HG03520 (cell line): ENCODE results near the gene PIGL.
"Not testable (repeated sequence)": the region's sequence is repeated elsewhere in the genome, so short reads cannot be mapped to it uniquely, and the experiment has no call there.

ENCODE experiments used
- ATAC-seq: cut with Tn5 transposase; IDR thresholded peaks from one replicate; pipeline ENCODE4 v1.9.1; 2021; ENCODE audit warnings: mild to moderate bottlenecking, moderate library complexity; ENCODE audit not compliant: unreplicated experiment

The PIGL gene

DNA sequence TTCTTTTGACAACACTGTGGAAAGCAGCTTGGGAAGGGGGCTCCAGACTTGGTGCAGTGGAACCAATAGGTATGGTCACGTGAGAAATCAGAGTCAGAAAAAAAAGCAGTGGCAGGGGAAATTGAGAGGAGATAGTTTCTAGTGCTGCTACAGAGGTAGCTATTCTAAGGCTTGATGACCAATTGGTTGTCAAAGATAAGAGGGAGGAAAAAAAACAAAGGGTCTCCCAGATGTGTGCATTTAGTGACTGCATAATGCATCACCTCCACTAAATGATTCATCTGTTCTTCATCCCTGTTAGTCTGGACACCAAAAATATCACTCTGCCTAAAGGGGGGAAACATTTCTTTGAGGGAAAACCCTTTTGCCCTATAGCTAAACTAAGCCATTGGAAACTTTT is 56.5 kb downstream of the PIGL start:
- ATAC-seq: no peak

DNA sequence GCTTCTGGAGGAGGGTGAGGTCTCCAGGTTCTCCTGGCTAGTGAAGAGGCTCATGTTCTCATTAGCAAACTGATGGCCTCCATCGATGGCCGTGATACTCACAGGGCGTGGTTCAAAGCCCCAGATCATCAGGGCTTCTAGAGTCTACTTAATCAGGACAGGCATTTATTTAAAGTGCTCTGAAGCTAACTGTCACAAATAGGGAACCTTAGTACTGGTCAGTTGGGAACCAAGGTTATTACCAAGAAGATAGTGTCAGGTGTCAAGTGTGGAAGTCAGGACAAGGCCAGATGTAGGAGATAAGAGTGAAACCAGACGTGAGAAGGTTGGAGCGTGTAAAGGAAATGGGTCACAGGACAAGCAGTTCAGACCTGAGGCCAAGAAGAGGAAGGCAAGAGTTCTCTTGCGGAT is 56.9 kb downstream of the PIGL start:
- ATAC-seq: no peak

DNA sequence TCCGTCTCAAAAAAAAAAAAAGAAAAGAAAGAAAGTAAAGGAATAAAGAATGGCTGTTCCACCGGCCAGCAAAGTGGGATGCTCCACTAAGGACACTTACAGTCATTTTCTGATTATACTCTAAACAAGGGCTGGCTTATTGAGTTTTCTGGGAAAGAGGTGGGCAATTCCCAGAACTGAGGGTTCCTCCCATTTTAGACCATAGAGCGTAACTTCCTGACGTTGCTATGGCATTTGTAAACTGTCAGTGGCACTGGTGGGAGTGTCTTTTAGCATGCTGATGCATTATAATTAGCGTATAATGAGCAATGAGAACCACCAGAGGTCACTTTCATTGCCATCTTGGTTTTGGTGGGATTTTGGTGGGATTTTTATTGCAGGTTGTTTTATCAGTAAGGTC is 58.0 kb downstream of the PIGL start:
- no peak for ATAC-seq

DNA sequence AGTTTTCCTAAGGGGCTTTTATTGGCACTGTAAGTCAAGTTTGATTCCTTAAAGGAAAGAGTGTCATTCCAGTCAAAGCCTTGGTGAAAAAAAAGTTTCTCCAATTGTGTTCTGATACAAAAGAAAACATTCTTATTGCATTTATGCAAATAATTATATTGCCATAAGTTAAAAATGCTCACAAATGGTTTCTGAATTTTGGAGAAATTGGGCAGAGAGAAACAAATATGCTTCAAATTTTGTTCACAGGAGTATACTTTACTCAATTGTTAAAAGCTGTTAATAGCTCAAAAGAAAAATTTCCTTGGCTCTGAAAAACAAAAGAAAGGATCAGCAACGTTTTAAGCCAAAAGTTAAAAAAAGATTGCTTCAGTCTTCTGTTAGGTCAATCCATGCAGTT is 60.2 kb downstream of the PIGL start:
- no peak for ATAC-seq

DNA sequence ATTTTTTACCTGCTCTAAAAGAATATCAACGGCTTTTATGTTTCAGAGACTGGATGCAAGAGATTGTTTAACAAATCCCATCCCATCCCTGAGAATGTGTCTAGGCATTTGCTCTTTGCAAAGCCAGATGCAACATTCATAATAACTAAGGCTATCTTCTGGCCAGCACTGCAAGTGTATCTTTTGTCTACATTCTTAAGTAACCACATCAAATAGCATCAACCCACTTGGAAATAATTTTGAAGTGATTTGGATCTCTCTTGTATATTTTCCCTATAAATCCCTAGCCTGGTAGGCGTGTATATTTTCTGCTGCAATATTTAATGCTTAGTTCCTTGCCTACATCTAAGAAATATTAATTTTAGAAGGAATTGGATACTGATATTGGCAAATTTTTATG is 64.3 kb downstream of the PIGL start:
- ATAC-seq: no peak

DNA sequence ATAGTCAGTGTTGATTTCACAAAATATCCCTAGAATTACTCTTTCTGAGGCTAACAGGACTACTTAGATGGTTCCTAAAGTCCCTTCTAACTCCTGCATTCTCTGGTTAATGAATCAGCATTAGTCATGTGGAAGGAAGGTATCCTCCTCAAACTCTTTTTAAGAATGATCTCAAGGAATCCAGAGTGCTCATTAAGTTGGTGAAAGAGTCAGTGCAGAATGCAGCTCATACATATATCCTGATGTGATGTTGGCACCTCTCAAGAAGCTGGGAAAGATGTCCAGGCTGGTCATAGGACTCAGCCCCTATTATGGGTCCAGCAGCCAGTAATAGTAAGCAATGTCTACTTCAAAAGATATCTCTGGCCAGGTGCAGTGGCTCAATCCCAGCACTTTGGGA is 65.5 kb downstream of the PIGL start:
- no peak for ATAC-seq

DNA sequence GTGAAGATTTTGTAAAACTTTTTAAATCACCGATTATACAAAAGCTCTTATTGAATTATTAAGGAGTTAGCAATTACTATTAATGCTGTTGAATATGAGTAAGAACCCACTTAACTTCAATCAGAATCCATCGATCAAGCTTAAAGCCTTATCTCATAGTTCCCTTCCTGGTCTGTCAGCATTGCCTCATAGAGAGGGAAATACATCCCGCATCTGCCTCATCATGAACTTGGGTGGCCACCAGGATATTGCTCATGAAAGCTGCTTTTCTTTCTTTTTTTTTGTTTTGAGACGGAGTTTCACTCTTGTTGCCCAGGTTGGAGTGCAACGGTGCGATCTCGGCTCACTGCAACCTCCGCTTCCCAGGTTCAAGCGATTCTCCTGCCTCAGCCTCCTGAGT is 66.7 kb downstream of the PIGL start:
- ATAC-seq: no peak

DNA sequence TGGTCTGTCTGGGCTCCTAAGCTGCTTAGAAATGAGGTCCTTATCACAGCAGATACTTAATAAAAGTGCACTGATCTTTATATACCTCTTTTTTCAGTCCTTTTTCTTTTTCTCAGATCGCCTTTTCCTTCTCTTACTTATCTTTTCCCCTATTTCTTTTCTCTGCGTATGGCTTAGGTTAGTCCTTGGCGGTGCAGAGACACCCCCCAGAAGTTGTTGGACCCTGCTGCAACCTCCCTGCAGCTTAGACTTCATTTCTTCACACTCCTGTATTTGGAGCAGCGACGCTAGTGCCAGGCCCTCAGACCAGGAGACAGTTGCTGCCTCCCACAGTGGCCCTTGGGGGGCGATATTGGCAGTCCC is 68.6 kb downstream of the PIGL start:
- ATAC-seq: no peak

DNA sequence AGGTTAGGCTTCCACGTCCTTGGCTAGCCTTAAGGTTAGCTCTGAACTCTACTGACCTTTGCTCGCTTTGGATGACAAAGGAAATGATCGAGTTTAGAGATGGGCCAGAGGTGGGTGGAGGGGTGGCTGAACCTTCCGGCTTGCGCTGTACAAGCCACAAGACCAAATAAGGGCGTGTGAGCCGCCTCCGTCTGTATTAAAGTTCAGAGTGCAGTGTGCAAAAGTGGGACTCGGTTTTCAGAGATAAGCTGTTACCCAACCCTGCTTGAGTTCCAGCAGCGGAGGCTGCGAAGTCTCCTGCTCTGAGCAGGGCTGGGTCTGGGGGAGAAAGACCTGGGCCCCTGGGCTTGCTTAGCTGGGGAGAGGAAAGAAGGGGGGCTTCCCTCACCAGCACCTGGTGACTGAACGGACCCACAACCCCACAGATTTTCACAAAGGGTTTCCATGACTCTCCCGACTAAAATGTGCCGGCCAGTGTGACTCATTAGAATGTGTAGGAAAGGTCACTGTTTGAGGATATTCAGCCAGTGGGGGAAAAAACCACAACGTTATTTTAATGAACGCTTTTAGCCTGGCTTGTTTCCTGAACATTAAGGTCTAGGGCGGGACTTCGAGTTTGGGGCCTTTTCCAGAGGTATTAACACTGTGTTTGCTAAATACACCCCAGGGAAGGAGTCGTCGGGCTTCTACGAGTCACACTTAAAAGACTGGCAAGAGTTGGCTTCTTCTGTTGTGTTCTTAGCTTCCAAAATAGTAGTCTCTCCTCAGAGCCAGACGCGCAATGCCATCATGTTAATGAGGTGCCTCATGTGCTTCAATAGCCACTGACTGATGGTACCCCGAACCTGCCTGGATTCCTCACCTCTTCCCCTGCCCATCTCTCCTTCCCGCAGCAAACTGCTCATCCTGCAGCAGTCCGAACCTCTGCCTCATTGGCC is 69.3 kb downstream of the PIGL start:
- ATAC-seq: peak; percentile 85

DNA sequence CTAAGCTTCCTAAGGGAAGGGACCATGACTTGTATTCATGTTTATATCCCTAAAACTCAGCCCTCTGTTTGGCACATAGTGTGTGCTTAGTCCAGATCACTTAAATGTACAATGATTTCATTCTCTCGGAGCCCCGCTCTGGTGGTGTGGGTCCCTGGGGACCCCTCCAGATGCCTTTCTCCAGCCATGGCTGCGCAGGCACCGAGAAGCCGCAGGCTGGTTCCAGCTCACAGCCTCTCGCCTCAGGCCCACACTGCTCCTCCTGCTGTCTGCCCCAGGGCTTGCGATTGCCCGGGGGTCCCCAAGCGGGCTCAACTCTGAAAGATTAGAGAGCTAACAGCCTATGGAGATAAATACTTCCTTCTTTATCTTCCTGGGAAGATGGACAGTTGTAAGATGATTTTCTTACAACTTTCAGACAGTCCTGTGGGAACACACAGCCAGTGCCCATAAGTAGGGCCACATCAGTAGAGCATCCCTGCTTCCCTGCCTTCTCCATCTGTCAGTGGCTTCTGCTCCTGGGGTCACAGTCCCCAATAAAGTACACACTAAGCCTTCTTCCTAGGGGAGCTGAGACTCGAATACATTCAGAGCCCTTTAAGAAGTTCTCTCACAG is 70.0 kb downstream of the PIGL start:
- no peak for ATAC-seq

DNA sequence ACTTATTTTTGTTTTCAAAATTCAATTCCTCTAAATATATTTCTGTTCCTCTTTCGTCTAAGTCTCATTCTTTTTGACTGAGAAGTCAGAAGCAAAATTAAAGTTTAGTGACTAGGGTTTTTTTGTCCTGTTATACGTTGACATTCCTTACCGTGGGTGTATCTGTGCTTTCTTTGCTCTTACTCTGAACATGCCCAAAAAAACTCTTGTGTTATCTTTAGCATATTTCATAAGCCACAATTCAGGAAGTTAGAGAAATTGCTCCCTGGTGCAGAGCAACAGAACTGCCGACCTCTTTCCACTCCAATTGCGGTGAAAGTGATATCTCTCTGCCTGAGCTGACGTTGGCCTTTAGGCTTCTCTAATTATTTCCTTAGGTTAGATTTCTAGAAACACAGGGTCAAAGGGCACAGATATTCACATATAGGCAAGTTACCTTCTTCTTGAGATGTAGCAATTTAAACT is 70.6 kb downstream of the PIGL start:
- ATAC-seq: no peak

DNA sequence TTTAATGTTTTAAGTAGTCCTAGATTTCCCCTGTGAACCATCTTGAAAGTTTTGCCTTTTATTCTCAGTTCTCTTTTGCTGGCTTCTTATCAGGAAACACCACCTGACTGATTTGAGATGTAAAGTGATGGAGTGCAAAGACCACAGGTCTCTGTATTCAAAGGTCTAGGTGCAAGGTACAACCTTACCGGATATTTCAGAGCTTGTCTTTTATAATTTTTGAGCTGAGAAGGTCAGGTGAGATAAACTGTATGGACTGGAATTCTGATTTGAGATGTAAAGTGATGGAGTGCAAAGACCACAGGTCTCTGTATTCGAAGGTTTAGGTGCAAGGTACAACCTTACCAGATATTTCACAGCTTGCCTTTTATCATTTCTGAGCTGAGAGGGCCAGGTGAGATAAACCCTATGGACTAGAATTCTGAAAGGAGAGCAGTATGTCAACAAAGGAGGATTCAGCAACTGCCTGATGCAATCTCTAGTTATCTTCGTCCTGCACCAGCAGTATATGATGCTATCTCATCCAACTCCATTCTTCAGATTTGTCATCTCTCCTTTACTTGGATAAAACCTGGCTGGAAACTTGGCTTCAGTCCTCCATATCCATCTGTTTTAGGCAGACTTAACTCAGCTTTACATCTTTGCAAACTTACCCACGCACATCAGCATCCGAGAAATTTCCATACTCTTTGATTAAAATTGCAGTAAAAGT is 72.0 kb downstream of the PIGL start:
- ATAC-seq: no peak

DNA sequence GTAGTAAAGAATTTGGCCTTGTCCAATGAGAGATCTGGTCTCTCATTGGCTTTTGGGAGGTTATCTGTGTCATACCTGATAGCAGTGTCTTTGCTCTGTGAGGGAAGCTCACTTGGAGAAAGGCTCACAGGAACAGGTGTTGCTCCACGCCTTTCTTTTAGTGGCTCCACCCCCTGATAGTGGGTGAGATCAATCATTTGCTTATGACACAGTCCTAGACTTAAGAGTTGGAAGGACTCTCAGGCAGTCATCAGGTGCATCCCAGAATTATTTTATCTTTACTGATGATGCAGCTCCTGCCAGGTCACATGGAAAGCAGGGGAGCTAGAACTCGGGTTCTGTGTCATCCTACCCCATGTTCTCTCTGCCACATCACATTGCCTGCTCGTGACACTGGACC is 76.9 kb downstream of the PIGL start:
- ATAC-seq: no peak

DNA sequence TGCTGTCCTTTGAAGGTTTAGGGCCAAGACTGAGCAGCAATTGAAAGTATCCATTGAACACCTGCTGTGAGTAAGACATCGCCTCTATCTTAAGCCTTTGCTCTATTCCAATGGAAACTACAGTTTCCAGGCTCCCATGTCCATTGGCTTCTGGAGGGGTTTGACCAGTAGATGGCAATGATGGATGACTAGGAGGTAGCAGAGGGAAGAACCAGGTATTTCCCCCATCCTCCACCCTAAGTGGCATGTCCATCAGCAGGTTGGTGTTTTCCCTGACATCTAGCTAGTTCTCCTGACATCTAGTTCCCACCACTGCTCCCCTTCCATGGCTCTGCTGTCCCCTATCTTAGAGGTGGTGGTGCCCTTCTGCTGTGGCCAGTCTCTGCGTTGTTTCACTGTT is 77.5 kb downstream of the PIGL start:
- ATAC-seq: no peak

DNA sequence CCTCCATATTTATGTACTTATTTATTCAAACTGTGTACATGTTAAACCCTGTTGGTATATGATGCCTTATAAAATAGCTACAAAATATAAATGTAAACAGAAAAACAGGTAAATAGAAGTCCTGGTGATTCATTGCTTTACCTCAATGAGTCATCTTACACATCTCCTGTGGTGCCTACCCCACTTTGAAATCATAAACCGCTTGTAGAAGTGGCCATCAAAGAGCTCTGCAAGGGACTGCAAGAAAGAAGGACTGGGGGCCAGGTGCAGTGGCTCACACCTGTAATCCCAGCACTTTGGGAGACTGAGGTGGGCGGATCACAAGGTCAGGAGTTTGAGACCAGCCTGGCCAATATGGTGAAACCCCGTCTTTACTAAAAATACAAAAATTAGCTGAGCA is 79.1 kb downstream of the PIGL start:
- ATAC-seq: not testable (repeated sequence)

DNA sequence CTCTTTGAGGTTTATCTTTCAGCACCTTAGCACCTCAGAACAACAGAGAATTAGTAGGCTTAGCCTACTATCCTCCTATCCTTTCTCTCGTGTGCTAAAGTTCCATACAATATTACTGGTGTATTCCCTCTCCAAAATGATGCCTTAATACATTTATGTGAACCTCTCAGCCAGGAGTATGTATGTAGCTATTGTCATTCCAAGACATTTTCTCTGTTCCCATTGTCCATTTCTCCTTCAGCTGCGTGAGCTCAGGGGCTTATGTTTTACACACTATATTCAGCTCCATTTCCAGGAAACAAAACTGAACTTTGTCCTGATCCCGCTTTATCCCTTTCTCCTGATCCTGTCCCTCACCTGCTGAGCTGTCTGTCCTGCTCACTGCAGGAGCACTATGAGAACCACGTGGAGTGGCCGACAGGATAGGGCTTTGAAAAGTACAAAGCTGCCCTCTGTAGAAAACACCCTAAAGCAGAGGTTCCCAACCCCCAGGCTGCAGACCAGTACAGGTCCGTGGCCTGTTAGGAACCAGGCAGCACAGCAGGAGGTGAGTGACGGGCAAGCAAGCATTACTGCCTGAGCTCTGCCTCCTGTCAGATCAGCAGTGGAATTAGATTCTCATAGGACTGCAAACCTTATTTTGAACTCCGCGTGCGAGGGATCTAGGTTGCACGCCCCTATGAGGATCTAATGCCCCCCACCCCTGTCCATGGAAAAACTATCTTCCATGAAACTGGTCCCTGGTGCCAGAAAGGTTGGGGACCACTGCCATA is 80.5 kb downstream of the PIGL start:
- ATAC-seq: no peak

DNA sequence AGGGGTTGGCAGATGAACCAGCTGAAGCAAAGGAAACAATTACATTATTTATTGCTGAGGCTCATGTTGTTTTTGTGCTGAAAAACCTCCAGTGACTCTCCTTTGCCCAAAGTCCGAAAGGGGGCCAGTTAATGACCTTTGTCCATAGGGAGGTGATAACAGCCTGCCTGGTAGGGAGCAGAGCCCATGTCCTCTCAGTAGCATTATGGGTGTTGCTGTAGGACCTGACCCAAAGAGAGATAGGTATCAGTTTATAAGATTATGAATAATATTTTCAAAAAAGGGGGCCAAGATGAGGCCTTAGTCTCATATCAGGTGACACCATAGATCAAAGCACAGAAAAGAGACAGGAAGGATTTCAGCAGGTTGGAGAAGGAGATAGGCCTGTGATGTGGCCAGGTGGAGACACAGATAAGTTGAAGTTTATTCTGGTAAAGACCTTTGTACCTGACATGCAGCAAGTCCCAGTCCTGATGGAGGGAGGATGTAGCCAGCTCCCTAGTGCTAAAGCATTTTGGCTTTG is 81.2 kb downstream of the PIGL start:
- ATAC-seq: no peak

DNA sequence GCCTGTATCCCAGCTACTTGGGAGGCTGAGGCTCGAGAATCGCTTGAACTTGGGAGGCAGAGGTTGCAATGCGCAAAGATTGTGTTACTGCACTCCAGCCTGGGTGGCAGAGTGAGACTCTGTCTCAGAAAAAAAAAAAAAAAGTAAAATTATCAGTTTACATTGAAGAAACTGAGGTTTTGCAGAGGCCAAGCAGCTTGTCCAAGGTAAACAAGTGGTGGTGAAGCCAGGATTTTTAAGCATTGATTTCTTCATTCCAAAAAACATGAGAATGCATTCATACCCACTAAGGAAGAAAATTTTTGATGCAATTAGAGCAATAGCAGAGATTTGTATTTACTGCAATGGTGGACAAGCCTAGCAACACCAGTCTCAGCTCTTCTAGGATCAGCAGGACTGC is 83.5 kb downstream of the PIGL start:
- ATAC-seq: no peak

DNA sequence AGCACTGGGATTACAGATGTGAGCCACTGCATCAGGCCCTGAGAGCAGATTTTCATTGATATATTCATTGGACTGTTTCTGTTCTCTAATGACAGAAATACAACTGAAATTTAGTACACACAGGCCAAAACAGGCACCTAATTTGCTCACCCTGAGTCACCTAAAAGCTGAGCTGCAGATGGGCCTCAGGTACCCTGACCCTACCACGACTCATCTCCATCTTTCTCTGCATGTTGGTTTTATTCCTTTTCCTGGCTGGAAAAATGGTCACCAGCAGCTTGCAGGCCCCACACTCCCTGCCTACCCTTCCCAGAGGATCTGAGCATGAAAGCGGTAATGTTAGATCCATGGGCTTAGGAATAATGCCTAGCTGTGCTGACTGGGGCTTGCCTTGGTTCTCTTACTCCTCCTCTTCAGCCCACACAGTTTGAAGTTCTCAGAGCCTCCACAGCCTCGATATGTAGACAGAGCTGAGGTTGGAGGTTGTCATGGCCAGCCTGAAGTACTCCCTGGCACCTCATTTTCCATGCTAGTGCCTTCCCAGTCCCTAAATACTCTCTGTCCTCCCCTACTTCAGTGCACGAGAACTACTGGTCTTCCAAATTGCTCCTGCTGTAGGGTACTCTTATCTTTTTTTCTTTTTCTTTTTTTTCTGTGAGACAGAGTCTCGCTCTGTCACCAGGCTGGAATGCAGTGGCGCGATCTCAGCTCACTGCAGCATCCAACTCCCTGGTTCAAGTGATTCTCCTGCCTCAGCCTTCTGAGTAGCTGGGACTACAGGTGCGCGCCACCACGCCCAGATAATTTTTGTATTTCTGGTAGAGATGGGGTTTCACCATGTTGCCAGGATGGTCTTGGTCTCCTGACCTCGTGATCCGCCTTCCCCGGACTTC is 85.2 kb downstream of the PIGL start:
- ATAC-seq: no peak

DNA sequence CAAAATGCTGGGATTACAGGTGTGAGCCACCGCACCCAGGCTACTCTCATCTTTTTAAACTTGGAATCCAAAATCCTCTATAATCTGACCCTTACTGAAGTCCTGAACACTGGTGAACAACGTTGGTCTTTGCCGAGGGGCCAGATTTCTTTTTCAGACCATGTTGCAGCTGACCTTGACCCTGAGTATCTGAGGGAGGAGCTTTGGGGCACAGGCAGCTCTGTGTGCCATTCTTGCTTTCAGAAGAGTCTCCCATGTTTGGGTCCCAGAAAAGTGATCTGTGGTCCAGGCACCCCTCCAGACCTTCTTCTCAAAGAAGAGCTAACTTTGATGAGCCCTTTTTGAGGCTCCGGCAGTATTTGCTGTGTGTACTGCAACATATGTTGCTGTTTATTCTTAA is 85.8 kb downstream of the PIGL start:
- no peak for ATAC-seq
